ENCODE measurements around the gene ONECUT3.
"Not testable (repeated sequence)": the region's sequence is repeated elsewhere in the genome, so short reads cannot be mapped to it uniquely, and the experiment has no call there.

The ONECUT3 gene

DNA sequence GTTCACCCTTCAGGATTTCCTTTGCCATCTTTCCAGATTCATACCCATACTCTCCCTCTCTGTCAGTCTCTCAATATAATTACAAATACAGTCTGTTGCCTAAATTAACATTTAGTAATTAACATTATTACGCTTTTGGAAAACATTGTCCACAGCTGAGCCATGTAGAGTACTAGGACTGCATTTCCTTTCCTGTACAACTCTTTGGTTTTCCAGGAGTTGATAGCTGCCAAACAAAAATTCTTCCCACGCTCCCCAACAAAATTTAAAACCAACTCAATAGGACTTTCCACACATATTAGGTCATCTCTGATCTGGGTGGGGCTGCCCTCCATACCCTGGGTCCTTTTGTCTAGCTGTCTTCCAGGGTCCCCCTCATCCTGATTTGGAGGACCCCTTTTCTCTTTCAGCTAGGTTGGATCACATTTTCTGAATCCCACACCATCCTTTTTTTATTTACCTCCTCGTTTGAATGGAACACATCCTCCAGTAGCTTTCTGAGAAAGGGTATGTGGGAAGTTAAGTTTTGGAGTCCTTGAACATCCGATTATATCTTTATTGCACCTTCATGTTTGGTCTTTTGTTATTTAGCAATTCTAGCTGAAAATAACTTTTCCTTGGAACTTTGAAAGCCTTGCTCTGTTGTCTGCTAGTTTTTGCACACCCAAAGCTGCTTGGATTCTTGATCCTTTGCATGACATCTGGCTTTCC lies 17.7 kb downstream of the ONECUT3 start:
- no peak for FAIRE-seq

DNA sequence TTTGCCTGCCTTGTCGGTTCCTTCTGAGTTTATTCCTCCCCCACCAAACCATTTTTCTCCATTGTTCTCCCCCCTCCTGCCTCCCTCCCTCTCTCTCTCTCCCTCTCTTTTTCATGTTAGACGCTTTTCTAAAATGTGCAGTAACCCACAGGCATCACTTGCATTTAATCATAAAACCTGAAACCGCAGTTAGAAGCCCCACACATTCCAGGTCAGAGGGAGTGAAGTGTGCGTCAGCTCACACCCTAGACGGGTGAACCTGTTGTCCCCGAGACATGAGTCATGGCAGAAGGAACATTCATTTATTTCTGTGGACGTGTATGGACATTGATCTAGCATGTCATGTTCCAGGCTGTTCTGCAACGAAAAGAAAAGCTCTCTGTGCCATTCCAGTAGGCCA lies 19.9 kb downstream of the ONECUT3 start:
- no peak for FAIRE-seq

GRCh38 chr19:1774989-1775772 lies 21.9 kb downstream of the ONECUT3 start:
- no peak for FAIRE-seq

- no peak for FAIRE-seq
Observed at GRCh38 chr19:1775951-1776605, 22.8 kb downstream of the ONECUT3 start.

GRCh38 chr19:1776606-1777147 lies 23.4 kb downstream of the ONECUT3 start:
- no peak for FAIRE-seq

DNA sequence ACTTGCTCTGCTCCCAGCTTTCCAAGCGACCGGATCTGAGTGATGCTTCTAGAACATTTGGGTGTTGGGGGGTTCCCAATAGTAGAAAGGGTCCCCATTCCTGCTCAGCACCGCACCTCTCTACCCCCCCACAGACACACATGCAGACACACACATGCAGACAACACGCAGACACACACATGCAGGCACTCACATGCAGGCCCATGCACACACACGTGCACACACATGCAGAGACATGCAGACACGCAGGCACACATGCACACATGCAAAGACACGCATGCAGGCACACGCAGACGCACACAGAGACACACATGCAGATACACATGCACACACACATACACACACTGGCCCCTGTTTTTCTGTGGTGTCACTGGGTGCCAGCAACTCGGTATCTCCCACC lies 23.8 kb downstream of the ONECUT3 start:
- FAIRE-seq, result no peak

GRCh38 chr19:1779574-1779973 lies 26.3 kb downstream of the ONECUT3 start:
- FAIRE-seq, result no peak

- no peak for FAIRE-seq
Observed at GRCh38 chr19:1780272-1780958, 27.1 kb downstream of the ONECUT3 start.

DNA sequence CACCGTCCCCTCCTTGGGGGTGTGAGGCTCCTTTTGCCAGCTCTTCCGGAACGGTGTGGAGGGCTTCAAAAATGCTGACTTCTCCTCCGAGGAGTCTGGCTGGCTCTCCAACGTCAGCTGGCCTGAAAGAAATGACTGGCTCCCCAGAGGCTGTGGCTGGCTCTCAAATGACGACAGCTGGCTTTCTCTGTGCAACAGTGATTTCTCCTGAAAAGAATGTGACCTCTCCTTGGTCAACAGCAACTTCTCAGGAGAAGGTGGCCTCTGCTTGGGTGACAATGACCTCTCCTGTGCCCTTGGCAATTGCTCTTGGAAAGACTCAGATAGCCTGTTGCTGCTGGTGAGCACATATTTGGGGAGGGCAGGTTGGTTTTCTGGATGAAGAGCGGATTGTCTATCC lies 29.2 kb downstream of the ONECUT3 start:
- FAIRE-seq, result no peak

- no peak for FAIRE-seq
Observed at GRCh38 chr19:1783354-1783753, 30.0 kb downstream of the ONECUT3 start.

DNA sequence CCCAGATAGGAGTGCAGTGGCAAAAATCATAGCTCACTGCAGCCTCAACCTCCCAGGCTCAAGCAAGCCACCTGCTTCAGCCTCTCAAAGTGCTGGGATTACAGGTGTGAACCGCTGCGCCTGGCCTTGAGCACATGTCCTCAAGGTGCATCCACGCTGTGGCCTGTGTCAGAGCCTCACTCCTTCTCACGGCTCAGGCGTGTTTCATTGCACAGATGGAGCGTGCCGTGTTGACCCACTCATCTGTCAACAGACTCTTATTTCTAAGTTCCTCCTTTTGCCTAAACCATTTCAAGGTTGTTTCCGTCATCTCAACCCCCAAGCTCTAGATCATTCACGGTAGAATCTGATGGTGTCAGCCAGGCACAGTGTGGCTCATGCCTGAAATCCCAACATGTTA lies 30.6 kb downstream of the ONECUT3 start:
- FAIRE-seq, result no peak

DNA sequence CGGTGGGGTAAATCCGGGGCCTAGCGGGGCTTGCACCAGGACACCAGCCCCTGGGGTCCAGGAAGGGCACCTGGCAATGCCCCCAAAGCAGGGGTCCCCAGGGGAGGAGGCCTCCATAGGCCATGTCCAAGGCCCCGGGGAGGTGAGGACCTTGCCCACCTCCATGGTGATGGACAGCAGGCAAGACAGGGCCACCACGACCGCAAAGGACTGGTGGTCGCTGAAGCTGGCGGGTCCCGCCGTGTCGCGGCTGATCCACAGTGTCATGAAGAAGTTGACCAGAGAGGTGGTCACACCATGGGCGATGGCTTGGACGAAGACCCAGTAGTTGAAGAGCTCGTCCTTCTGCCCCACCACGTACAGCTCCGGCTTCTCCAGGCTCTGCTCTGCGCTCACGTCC lies 32.0 kb downstream of the ONECUT3 start:
- FAIRE-seq, result no peak

GRCh38 chr19:1786668-1787067 lies 33.4 kb downstream of the ONECUT3 start:
- FAIRE-seq, result no peak

- FAIRE-seq, result no peak
Observed at GRCh38 chr19:1787116-1787515, 33.8 kb downstream of the ONECUT3 start.

DNA sequence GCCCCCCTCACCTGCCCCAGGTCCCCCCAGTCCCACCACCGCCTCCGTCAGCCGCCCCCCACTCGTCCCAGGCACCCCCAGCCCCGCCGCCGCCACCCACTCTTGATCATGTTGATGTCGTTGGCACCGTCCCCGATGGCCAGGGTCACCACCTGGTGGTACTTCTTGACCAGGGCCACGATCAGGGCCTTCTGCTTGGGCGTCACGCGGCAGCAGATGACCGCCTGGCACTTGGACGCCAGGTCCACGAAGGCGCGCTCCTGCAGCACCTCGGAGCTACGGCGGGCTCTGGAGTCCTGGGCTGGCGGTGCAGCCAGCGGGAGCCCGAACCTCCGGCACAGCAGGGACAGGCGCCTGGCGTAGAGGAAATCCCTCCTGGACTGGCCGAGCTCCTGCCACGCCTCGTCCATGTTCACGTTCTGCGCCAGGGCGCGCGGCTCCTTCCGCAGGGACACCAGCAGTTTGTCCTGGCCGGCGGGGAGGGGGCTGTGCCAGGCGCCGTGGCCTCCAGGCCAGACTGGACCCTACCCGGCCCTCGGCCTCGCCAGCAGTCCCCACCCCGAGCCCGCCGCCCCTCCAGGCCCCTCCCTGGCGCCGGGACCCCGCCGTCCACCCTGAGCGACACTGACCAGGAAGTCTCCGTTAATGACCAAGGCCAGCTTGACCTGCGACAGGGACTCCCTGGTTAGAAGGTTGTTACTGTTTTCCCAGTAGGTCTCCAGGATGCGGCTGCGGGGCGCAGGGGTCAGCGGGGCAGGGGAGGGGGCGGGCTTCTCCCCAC lies 36.1 kb downstream of the ONECUT3 start:
- no peak for FAIRE-seq

DNA sequence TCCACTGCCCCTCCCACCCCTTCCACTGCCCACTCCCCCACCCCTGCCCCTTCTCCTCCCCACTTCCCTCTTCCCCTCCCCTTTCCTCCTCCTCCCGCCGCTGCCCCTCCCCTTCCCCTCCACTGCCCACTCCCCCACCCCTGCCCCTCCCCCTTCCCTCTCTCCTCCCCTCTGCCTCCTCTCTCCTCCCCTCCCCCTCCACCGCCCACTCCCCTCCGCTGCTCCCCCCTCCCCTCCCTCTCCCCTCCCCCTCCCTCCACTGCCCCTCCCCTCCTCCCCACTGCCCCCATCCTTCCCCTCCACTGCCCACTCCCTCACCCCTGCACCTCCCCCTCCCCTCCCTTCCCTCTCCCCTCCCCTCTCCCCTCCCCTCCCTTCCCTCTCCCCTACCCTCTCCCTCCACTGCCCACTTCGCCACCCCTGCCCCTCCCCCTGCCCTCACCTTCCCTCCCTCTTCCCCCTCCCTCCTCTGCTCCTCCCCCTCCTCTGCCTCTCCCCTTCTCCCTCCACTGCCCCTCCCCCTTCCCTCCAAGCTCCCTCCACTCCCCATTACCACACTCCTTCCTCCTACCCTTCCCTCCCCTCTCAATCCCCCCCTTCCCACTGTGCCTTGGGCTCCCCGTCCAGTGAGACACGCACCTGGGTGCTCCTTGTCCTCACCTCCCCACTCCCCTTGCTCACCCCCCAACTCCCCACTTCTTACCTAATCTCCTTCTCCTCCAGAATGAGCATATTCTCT lies 36.9 kb downstream of the ONECUT3 start:
- FAIRE-seq, result no peak

GRCh38 chr19:1791879-1792278 lies 38.6 kb downstream of the ONECUT3 start:
- FAIRE-seq, result no peak

DNA sequence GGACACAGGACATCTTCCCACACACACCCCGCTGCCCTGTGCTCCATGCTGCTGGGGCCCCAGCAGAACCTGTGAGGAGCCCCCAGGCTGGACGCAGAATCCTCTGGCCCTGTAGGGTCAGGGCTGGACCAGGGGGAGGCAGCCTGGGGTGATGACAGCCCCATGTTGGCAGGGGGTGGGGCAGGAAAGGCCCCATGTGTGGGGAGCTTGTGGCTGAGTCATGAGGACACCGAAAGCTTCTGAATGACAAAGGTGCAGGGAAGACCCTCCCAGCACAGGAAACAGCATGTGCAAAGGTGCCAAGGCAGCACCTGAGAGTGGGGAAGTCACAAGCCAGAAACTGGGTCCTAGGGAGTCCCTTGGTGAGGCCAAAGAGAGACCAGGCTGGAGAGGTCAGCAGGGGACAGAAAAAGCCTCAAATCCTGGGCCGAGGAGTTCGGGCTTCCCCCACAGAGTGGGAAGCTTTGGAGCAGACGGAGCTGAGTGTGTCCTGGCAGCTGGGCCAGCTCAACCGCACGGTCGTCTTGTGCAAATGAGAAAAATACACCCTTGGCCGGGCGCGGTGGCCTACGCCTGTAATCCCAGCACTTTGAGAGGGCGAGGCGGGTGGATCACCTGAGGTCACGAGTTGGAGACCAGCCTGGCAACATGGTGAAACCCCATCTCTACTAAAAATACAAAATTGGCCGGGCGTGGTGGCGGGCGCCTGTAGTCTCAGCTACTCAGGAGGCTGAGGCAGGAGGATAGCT lies 41.3 kb downstream of the ONECUT3 start:
- no peak for FAIRE-seq

DNA sequence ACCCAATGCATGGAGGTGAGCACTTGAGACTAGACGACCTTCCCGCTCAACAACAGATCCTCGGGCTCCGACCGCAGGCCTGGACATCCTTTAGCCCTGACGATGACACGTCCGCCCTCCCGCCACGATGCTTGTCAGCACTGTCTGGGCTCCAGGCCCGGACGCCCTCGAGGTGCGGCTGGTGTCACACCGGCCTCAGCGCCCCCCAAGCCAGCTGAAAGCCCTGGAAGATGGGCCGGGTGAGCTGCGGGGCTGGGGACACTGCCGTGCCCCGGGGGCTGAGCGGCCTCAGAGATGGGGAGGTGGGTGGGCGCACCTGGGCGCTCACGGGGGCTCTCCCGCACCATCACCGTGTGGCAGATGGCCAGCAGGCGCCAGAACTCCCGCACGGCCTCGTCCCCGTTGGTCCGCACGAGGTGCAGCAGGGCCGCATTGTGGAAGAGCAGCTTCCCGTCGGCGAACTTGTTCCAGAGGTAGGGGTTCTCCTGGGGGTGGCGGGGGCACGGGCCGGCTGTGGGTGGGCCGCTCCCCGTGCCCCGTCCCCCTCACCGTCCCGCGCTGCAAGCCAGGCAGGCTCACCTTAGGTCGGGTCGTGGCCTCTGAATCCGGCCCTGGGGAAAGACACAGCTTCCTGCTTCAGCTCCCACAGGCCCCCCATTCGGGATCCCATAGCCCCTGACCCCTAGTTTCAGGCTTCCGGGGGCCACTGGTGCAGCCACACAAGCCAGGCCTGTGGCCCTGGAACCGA lies 43.3 kb downstream of the ONECUT3 start:
- FAIRE-seq, result no peak

GRCh38 chr19:1797313-1797712 lies 44.0 kb downstream of the ONECUT3 start:
- not testable (repeated sequence) for FAIRE-seq
